ENCODE measurements around the gene ATP4B.

ATP4B gene

DNA sequence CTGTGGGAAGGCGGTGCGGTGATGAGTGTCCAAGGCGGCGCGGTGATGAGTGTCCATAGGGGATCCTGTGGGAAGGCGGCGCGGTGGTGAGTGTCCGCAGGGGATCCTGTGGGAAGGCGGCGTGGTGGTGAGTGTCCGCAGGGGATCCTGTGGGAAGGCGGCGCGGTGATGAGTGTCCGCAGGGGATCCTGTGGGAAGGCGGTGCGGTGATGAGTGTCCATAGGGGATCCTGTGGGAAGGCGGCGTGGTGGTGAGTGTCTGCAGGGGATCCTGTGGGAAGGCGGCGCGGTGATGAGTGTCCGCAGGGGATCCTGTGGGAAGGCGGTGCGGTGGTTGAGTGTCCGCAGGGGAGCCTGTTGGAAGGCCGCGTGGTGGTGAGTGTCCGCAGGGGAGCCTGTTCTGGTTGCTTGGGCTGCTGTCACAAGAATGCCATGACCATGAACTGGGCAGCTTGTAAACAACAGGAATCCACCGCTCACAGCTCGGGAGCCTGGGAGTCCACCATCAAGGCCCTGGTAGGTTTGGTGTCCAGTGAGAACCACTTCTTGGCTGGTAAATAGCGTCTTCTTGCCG is 52.0 kb downstream of the ATP4B start:
- DNase-seq = no peak

GRCh38 chr13:113605461-113605860 is 52.5 kb downstream of the ATP4B start:
- no peak for DNase-seq

- DNase-seq = no peak
These were observed 53.8 kb downstream of the ATP4B start for GRCh38 chr13:113604186-113604585.

DNA sequence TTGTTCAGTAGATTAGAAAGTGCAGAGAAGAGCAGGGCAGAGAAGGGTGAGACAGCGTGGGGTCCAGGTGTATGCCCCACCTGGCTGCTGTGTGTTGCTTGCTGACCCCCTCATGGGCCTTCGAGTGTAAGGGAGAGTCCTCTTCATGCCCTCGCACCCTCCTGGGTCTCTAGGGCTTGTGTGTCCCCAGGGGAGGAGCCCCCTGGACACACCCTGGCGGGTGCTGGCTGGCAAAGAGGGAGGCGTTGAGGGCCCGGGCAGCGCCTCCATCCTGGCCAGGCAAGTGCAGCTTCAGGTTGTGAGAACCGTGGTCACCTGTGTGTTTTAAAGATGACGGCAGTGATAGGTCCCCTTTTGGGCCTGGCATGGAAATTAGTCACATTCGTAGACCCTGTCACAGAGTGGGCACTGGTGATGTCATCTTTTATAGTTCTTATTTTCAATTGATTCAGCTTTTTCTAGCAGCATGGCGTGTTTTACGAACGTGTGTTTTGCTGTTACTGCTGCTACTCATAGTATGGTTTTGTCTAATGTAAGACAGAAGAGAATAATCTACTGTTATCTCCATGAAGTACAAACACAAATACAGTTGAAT is 54.8 kb downstream of the ATP4B start:
- DNase-seq = no peak

DNA sequence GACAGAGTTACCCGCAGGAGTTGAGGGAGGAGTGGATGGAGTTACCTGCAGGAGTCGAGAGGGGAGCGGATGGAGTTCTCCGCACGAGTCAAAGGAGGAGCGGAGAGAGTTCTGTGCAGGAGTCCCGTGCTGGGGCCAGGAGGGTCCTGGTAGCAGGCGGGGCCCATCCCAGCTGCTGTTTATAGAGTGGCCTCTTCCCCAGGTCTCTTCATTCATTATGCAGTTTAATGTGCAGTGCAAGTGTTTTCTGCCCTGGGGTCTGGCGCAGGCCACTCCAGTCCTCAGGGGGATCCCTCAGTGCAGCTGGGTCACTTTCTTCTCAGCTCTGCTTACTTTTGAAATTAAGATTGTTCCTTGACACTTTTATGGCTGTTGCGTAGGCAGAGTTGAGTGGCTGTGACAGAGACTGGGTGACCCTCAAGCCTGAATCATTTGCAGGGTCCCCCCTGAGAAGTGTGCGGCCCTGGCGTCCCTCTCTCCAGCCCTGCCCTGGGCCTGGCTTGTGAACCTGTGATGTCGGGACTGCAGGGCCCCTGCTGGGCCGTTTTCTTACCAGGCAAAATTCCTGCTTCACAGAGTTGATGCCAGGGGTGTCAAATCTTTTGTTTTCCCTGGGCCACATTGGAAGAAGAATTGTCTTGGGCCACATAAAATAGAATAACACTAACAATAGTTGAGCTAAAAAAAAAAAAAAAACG is 55.6 kb downstream of the ATP4B start:
- no peak for DNase-seq

- no peak for DNase-seq
These were observed 56.6 kb downstream of the ATP4B start for GRCh38 chr13:113601166-113602070.

- no peak for DNase-seq
These were observed 58.6 kb downstream of the ATP4B start for GRCh38 chr13:113599391-113599790.

All from fibroblast of skin of back (primary cell).